GM12878 (cell line): Measurements from ENCODE around the gene LEPR. TPM values are rescaled to one million over a fixed set of nuclear protein-coding genes. Genes with fewer than 3 reads are reported as not detected.

Experiments
- ATAC-seq: fragments of 200-7000 bp; cut with Tn5 transposase; 3 replicates; pipeline ENCODE4 v1.9.1; 2020; ENCODE audit warnings: mild to moderate bottlenecking, moderate library complexity
- BruUV-seq: library from RNA; stranded (reverse); fragments of 400-500 nt; replicated peaks from 2 replicates; lab custom pipeline; 2021; lab: Mats Ljungman, UMichigan
- CTCF ChIA-PET: fragments of 300-600 bp; sonication (Branson Sonifier 250); formaldehyde crosslinking; extraction: SDS; loops from one replicate; lab custom pipeline; 2021; ENCODE audit warnings: inconsistent platforms; lab: Yijun Ruan, JAX
- POLR2A ChIA-PET: fragments of 350-600 bp; formaldehyde crosslinking; extraction: SDS; loops from one replicate; lab custom pipeline; 2021; ENCODE audit warnings: inconsistent platforms; lab: Charles Lee
- RAD21 ChIA-PET: fragments of 300-600 bp; sonication (Branson Sonifier 250); formaldehyde crosslinking; loops from one replicate; lab custom pipeline; 2023; ENCODE audit warnings: antibody characterized with exemption; ENCODE audit not compliant: unreplicated experiment; lab: Charles Lee
- SMC1A ChIA-PET: fragments of 300-600 bp; sonication (Branson Sonifier 250); formaldehyde crosslinking; loops from one replicate; lab custom pipeline; 2023; ENCODE audit not compliant: unreplicated experiment, uncharacterized antibody; lab: Charles Lee
- DNase-seq: peaks from one replicate; pipeline ENCODE4 v3.0.0-alpha.2; 2011; ENCODE audit warnings: low read depth, low spot score
- FAIRE-seq: peaks from 3 replicates; lab custom pipeline; 2011; peaks lifted over from hg19 to GRCh38; lab: Jason Lieb, UNC
- H2AFZ ChIP-seq: 2 replicates; pipeline ENCODE4 v1.6.0; 2011; ENCODE audit warnings: low read depth, low read length, control low read depth; ENCODE audit not compliant: control insufficient read depth
- H3K27ac ChIP-seq: 2 replicates; pipeline ENCODE4 v1.5.1; 2011; ENCODE audit warnings: control low read depth; ENCODE audit not compliant: control insufficient read depth, insufficient read depth
- H3K27me3 ChIP-seq, 2 experiments: replicated peaks in 1 of 2; 2 replicates each; pipeline versions ENCODE4 v1.6.0 to v1.6.1; 2011; ENCODE audit warnings: low read length in 1 of 2; ENCODE audit not compliant: control insufficient read depth in 2 of 2, insufficient read depth in 2 of 2
- H3K36me3 ChIP-seq, 2 experiments: 2 replicates each; pipeline ENCODE4 v1.5.1; 2011; ENCODE audit warnings: low read length in 1 of 2; ENCODE audit not compliant: control insufficient read depth in 2 of 2, insufficient read depth in 2 of 2
- H3K4me1 ChIP-seq: 2 replicates; pipeline ENCODE4 v1.6.1; 2011; ENCODE audit warnings: mild to moderate bottlenecking, low read length, moderate library complexity, mixed read lengths; ENCODE audit not compliant: control insufficient read depth, insufficient read depth
- H3K4me2 ChIP-seq: 2 replicates; pipeline ENCODE4 v1.6.0; 2011; ENCODE audit warnings: control low read depth; ENCODE audit not compliant: control insufficient read depth, insufficient read depth
- H3K4me3 ChIP-seq: fragments of 200-600 bp; sonication (generic); 2 replicates; pipeline ENCODE4 v1.5.1; 2016
- H3K79me2 ChIP-seq: 2 replicates; pipeline ENCODE4 v1.6.0; 2011; ENCODE audit warnings: low read length; ENCODE audit not compliant: control insufficient read depth, insufficient read depth
- H3K9ac ChIP-seq: 2 replicates; pipeline ENCODE4 v1.8.0; 2011; ENCODE audit warnings: low read length, control low read depth, mixed read lengths; ENCODE audit not compliant: control insufficient read depth, insufficient read depth
- H3K9me3 ChIP-seq: replicated peaks from 3 replicates; pipeline ENCODE4 v1.5.1; 2011; ENCODE audit warnings: mild to moderate bottlenecking, low read length; ENCODE audit not compliant: control insufficient read depth, insufficient read depth
- H4K20me1 ChIP-seq: 2 replicates; pipeline ENCODE4 v1.6.0; 2011; ENCODE audit not compliant: control insufficient read depth, insufficient read depth
- BMI1 ChIP-seq: fragments of 450-650 bp; IDR thresholded peaks from 2 replicates; pipeline ENCODE4 v1.6.1; 2016; ENCODE audit warnings: mild to moderate bottlenecking, moderate library complexity, borderline replicate concordance
- CBX3 ChIP-seq: fragments of 200-600 bp; sonication (generic); IDR thresholded peaks from 2 replicates; pipeline ENCODE4 v1.6.1; 2016; ENCODE audit warnings: low read depth, borderline replicate concordance
- EED ChIP-seq: sonication (generic); IDR thresholded peaks from 2 replicates; pipeline ENCODE4 v1.6.1; 2016; ENCODE audit warnings: antibody characterized with exemption, low read depth
- EZH2 ChIP-seq: IDR thresholded peaks from 2 replicates; pipeline ENCODE4 v1.6.1; 2012; ENCODE audit warnings: low read depth, mild to moderate bottlenecking, control low read depth, inconsistent platforms, low read length, borderline replicate concordance; ENCODE audit not compliant: control insufficient read depth
- HCFC1 ChIP-seq: fragments of 150-350 bp; IDR thresholded peaks from 2 replicates; pipeline ENCODE4 v1.6.1; 2014; ENCODE audit warnings: low read length
- RELA ChIP-seq: fragments of 450-650 bp; IDR thresholded peaks from 2 replicates; pipeline ENCODE4 v1.8.0; 2014; ENCODE audit warnings: borderline replicate concordance; ENCODE audit not compliant: partially characterized antibody
- SMARCA5 ChIP-seq: fragments of 450-650 bp; IDR thresholded peaks from 2 replicates; pipeline ENCODE4 v1.6.1; 2017; ENCODE audit warnings: mild to moderate bottlenecking
- SP1 ChIP-seq: IDR thresholded peaks from one replicate; pipeline ENCODE4 v1.6.1; 2011; ENCODE audit warnings: low read depth, low read length
- STAT1 ChIP-seq: fragments of 450-650 bp; conservative IDR thresholded peaks from 2 replicates; pipeline ENCODE4 v1.6.1; 2014; ENCODE audit warnings: antibody characterized with exemption, mild to moderate bottlenecking
- ZNF622 ChIP-seq: fragments of 450-650 bp; IDR thresholded peaks from 2 replicates; pipeline ENCODE4 v1.6.1; 2017; ENCODE audit warnings: mild to moderate bottlenecking, inconsistent platforms
- WGBS: methylation state at CpG from one replicate; pipeline ENCODE4 v1.1.6; 2016; ENCODE audit warnings: low lambda C conversion rate; ENCODE audit not compliant: insufficient replicate concordance, insufficient coverage; ENCODE audit errors: missing lambda C conversion rate; 5-methylcytosine and 5-hydroxymethylcytosine counted together
- in situ Hi-C: fragments of 300-500 bp; cut with MboI; formaldehyde crosslinking; loops from 9 replicates; pipeline ENCODE4 v1.14.3; 2018; ENCODE audit warnings: mixed read lengths
- intact Hi-C: fragments of 100-400 bp; cut with micrococcal nuclease; formaldehyde crosslinking; loops from one replicate; pipeline ENCODE4 v1.14.2; 2022; ENCODE audit not compliant: unreplicated experiment
- polyA plus RNA-seq, 11 experiments: library from polyadenylated mRNA; depleted of rRNA in 4 of 11; unstranded in 6 of 11; stranded (reverse) in 5 of 11; fragments of >200 nt; fragmentation: Nextera tagmentation in 4 of 11; fragmentation: Illumina TruSeq in 1 of 11; extraction: Ambion mirVana in 4 of 11; extraction: Trizol in 1 of 11; gene quantifications; 1 replicate in 1 of 11; 2 replicates in 10 of 11; pipeline versions ENCODE4 v1.2.1 to v1.2.3, GENCODE V29; 2011 to 2016; ENCODE audit warnings: inconsistent platforms in 2 of 11, missing spikeins in 2 of 11, low read depth in 1 of 11
- total RNA-seq, 4 experiments: library from RNA; depleted of rRNA in 3 of 4; stranded (reverse); fragments of >200 nt in 3 of 4; fragmentation: Illumina TruSeq in 1 of 4; extraction: Trizol in 1 of 4; gene quantifications; 2 replicates each; pipeline versions ENCODE4 v1.2.1 to v1.2.3, GENCODE V29; 2013 to 2021
- TF ChIP-seq, protein P1 (sequence below): IDR thresholded peaks from 2 replicates; pipeline ENCODE4 v1.6.1; 2012; ENCODE audit warnings: low read depth, low read length, improper control_type of control experiment
- TF ChIP-seq, protein P2 (sequence below): fragments of 450-650 bp; IDR thresholded peaks from 2 replicates; pipeline ENCODE4 v1.6.1; 2016; ENCODE audit warnings: mild to moderate bottlenecking, moderate library complexity, borderline replicate concordance
- TF ChIP-seq, protein P3 (sequence below): IDR thresholded peaks from 2 replicates; pipeline ENCODE4 v1.6.1; 2012; ENCODE audit warnings: improper control_type of control experiment, low read depth, low read length; ENCODE audit not compliant: insufficient replicate concordance

LEPR gene
- total and polyA plus RNA-seq, 10 of the 15 experiments (the other 5 are each of a cell fraction or from before 2014, with no cell fraction given), result 0.49 to 3.7 (median 1.2) TPM

DNA sequence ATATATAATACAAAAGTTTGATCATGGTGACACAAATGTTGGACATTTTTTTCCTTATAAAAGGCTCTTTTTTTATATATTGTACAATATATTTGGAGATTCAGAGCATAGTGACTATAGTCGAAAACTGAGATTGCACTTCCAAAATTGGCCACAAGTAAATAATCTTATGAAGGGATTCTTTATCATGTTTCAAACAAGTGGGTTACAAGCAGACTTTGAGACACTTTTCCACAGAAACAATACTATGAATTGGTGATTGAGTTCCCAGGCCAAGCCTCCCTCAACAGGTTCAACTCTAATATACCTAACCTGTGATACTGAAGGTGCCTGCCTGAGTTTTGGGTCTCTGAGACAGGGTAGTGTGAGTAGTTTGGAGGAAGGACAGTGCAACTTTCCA, 13.8 kb downstream of the LEPR start (continued):
- TF ChIP-seq EZH2 (no peak), SMARCA5 (no peak), SP1 (no peak), ZNF622 (no peak)
- TF ChIP-seq, protein P1, sequence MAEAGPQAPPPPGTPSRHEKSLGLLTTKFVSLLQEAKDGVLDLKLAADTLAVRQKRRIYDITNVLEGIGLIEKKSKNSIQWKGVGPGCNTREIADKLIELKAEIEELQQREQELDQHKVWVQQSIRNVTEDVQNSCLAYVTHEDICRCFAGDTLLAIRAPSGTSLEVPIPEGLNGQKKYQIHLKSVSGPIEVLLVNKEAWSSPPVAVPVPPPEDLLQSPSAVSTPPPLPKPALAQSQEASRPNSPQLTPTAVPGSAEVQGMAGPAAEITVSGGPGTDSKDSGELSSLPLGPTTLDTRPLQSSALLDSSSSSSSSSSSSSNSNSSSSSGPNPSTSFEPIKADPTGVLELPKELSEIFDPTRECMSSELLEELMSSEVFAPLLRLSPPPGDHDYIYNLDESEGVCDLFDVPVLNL, result no peak
- TF ChIP-seq, all 136 proteins: peak for 0

DNA sequence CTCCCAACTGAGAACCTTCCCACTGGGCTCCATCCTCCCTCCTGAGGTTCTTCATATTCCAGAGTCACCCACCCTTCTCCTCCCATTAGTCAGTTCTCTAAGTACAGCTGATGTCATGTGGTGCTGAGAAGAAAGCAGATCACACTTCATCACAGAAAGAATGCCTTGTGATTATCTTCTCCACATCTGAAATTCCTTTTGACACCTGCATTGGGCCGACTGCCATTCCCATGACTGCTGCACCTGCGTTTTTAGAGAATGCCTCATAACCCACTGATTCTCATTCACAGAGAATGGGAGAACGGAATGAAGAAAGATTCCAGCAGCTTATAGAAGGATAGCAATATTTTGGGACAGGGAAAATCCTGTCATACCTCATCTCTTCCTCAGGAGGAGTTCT, 14.3 kb downstream of the LEPR start:
- H3K36me3 ChIP-seq, result peaks cover 0 to 11% of the 10 kb centered on the region in 2 experiments; a peak in 2 of 4 replicates
- H3K27me3 ChIP-seq, result no peaks in the 10 kb centered on the region
- in situ Hi-C loops (no loop called here), intact Hi-C loops (loop anchor here (10.0 kb wide), 1 partner anchor 200 kb away; no protein-coding TSS in a partner anchor)
- ChIA-PET POLR2A (no interaction called here), CTCF (interaction anchor here (0.8 kb wide), 1 partner anchor 24 kb away, joined by 3 read pairs; no protein-coding TSS in a partner anchor), SMC1A (no interaction called here), RAD21 (no interaction called here)
- no peak overlapping the region for H3K9ac ChIP-seq
- ATAC-seq (no peak), FAIRE-seq (no peak), DNase-seq (no peak)
- H3K9me3 ChIP-seq, result no peaks in the 10 kb centered on the region
- H3K4me2 ChIP-seq, result no peak overlapping the region
- no peaks in the 10 kb centered on the region for H4K20me1 ChIP-seq
- no TSS peak for BruUV-seq
- no peak overlapping the region for H2AFZ ChIP-seq
- H3K4me3 ChIP-seq, result no peak overlapping the region
- H3K79me2 ChIP-seq, result no peaks in the 10 kb centered on the region
- WGBS, result 98% methylated on average over 3 of the region's 3 CpGs
- no peaks in the 10 kb centered on the region for H3K4me1 ChIP-seq
- no peak overlapping the region for H3K27ac ChIP-seq
- TF ChIP-seq, protein P2, sequence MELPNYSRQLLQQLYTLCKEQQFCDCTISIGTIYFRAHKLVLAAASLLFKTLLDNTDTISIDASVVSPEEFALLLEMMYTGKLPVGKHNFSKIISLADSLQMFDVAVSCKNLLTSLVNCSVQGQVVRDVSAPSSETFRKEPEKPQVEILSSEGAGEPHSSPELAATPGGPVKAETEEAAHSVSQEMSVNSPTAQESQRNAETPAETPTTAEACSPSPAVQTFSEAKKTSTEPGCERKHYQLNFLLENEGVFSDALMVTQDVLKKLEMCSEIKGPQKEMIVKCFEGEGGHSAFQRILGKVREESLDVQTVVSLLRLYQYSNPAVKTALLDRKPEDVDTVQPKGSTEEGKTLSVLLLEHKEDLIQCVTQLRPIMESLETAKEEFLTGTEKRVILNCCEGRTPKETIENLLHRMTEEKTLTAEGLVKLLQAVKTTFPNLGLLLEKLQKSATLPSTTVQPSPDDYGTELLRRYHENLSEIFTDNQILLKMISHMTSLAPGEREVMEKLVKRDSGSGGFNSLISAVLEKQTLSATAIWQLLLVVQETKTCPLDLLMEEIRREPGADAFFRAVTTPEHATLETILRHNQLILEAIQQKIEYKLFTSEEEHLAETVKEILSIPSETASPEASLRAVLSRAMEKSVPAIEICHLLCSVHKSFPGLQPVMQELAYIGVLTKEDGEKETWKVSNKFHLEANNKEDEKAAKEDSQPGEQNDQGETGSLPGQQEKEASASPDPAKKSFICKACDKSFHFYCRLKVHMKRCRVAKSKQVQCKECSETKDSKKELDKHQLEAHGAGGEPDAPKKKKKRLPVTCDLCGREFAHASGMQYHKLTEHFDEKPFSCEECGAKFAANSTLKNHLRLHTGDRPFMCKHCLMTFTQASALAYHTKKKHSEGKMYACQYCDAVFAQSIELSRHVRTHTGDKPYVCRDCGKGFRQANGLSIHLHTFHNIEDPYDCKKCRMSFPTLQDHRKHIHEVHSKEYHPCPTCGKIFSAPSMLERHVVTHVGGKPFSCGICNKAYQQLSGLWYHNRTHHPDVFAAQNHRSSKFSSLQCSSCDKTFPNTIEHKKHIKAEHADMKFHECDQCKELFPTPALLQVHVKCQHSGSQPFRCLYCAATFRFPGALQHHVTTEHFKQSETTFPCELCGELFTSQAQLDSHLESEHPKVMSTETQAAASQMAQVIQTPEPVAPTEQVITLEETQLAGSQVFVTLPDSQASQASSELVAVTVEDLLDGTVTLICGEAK, result no peak
- TF ChIP-seq STAT1, result no peak
- no peak for TF ChIP-seq EZH2
- no peak for TF ChIP-seq EED
- no peak for TF ChIP-seq RELA
- TF ChIP-seq HCFC1, result no peak
- TF ChIP-seq, protein P3, sequence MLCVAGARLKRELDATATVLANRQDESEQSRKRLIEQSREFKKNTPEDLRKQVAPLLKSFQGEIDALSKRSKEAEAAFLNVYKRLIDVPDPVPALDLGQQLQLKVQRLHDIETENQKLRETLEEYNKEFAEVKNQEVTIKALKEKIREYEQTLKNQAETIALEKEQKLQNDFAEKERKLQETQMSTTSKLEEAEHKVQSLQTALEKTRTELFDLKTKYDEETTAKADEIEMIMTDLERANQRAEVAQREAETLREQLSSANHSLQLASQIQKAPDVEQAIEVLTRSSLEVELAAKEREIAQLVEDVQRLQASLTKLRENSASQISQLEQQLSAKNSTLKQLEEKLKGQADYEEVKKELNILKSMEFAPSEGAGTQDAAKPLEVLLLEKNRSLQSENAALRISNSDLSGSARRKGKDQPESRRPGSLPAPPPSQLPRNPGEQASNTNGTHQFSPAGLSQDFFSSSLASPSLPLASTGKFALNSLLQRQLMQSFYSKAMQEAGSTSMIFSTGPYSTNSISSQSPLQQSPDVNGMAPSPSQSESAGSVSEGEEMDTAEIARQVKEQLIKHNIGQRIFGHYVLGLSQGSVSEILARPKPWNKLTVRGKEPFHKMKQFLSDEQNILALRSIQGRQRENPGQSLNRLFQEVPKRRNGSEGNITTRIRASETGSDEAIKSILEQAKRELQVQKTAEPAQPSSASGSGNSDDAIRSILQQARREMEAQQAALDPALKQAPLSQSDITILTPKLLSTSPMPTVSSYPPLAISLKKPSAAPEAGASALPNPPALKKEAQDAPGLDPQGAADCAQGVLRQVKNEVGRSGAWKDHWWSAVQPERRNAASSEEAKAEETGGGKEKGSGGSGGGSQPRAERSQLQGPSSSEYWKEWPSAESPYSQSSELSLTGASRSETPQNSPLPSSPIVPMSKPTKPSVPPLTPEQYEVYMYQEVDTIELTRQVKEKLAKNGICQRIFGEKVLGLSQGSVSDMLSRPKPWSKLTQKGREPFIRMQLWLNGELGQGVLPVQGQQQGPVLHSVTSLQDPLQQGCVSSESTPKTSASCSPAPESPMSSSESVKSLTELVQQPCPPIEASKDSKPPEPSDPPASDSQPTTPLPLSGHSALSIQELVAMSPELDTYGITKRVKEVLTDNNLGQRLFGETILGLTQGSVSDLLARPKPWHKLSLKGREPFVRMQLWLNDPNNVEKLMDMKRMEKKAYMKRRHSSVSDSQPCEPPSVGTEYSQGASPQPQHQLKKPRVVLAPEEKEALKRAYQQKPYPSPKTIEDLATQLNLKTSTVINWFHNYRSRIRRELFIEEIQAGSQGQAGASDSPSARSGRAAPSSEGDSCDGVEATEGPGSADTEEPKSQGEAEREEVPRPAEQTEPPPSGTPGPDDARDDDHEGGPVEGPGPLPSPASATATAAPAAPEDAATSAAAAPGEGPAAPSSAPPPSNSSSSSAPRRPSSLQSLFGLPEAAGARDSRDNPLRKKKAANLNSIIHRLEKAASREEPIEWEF, result no peak
- TF ChIP-seq BMI1, result no peak
- no peak for TF ChIP-seq CBX3
